Measurements from ENCODE around the gene CNOT3.

DNA sequence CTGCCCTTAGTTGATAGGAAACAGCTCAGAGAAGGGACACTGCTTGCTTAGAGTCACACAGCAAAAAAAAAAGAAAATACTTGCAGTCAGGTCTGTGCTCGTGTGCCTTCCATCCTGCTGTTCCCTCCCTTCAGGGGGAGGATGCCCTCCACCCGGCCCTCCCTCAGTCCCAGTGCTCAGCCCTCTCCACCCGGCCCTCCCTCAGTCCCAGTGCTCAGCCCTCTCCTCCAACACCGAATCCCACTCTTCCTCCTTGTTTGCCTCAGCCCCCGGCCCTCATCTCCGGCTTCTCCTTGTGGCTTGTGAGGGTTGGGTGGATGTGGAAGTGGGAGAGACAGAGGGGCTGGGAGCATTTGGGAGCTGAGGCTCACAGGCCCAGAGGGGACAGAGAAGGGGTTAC, 27.9 kb upstream of the CNOT3 start:
- TF ChIP-seq, protein P1, sequence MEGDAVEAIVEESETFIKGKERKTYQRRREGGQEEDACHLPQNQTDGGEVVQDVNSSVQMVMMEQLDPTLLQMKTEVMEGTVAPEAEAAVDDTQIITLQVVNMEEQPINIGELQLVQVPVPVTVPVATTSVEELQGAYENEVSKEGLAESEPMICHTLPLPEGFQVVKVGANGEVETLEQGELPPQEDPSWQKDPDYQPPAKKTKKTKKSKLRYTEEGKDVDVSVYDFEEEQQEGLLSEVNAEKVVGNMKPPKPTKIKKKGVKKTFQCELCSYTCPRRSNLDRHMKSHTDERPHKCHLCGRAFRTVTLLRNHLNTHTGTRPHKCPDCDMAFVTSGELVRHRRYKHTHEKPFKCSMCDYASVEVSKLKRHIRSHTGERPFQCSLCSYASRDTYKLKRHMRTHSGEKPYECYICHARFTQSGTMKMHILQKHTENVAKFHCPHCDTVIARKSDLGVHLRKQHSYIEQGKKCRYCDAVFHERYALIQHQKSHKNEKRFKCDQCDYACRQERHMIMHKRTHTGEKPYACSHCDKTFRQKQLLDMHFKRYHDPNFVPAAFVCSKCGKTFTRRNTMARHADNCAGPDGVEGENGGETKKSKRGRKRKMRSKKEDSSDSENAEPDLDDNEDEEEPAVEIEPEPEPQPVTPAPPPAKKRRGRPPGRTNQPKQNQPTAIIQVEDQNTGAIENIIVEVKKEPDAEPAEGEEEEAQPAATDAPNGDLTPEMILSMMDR (IDR thresholded peaks at IDR 0.05), result no peak
- no peak for TF ChIP-seq POLR2A (IDR thresholded peaks at IDR 0.05)
